WTC11 (cell line): ENCODE measurements around the gene CLTB.

Source experiments
- FOXJ3 ChIP-seq: sonication (generic); formaldehyde crosslinking; IDR thresholded peaks from 2 replicates; pipeline ENCODE4 v1.9.0; 2021; ENCODE audit warnings: missing genetic modification reagents, mild to moderate bottlenecking, borderline replicate concordance
- GRHL2 ChIP-seq: fragments of 250-450 bp; sonication (Bioruptor Pico); IDR thresholded peaks from 2 replicates; pipeline ENCODE4 v1.8.0; 2022; ENCODE audit warnings: mild to moderate bottlenecking, moderate library complexity; ENCODE audit not compliant: insufficient replicate concordance, severe bottlenecking
- KAT7 ChIP-seq: sonication (generic); formaldehyde crosslinking; IDR thresholded peaks from 2 replicates; pipeline ENCODE4 v1.8.1; 2023; ENCODE audit warnings: missing genetic modification reagents, mild to moderate bottlenecking, borderline replicate concordance
- MYBL2 ChIP-seq: sonication (generic); formaldehyde crosslinking; IDR thresholded peaks from 2 replicates; pipeline ENCODE4 v1.8.1; 2023; ENCODE audit warnings: mild to moderate bottlenecking, moderate library complexity, missing genetic modification reagents
- NR1H2 ChIP-seq: sonication (generic); formaldehyde crosslinking; IDR thresholded peaks from 2 replicates; pipeline ENCODE4 v1.9.0; 2021; ENCODE audit warnings: mild to moderate bottlenecking, moderate library complexity, missing genetic modification reagents
- NR2C2 ChIP-seq: sonication (generic); formaldehyde crosslinking; IDR thresholded peaks from 2 replicates; pipeline ENCODE4 v1.8.0; 2022; ENCODE audit warnings: mild to moderate bottlenecking, missing genetic modification reagents
- OVOL2 ChIP-seq: fragments of 250-450 bp; sonication (Bioruptor Pico); IDR thresholded peaks from 2 replicates; pipeline ENCODE4 v1.9.0; 2021; ENCODE audit warnings: mild to moderate bottlenecking, borderline replicate concordance
- SP1 ChIP-seq: sonication (generic); formaldehyde crosslinking; conservative IDR thresholded peaks from 2 replicates; pipeline ENCODE4 v1.8.1; 2022; ENCODE audit warnings: missing genetic modification reagents
- TF ChIP-seq, protein P1 (sequence below): fragments of 200-600 bp; IDR thresholded peaks from 2 replicates; pipeline ENCODE4 v1.8.0; 2022; ENCODE audit warnings: antibody characterized with exemption
- TF ChIP-seq, protein P2 (sequence below): sonication (generic); formaldehyde crosslinking; IDR thresholded peaks from 2 replicates; pipeline ENCODE4 v1.8.1; 2023; ENCODE audit warnings: mild to moderate bottlenecking, missing genetic modification reagents, moderate library complexity
- TF ChIP-seq, protein P3 (sequence below): sonication (generic); formaldehyde crosslinking; IDR thresholded peaks from 2 replicates; pipeline ENCODE4 v1.8.0; 2022; ENCODE audit warnings: mild to moderate bottlenecking, missing genetic modification reagents
- TF ChIP-seq, protein P4 (sequence below): sonication (generic); formaldehyde crosslinking; IDR thresholded peaks from 2 replicates; pipeline ENCODE4 v1.8.0; 2023; ENCODE audit warnings: missing genetic modification reagents, mild to moderate bottlenecking, borderline replicate concordance
- TF ChIP-seq, protein P5 (sequence below): sonication (generic); formaldehyde crosslinking; IDR thresholded peaks from 2 replicates; pipeline ENCODE4 v1.8.0; 2023; ENCODE audit warnings: mild to moderate bottlenecking, missing genetic modification reagents

DNA sequence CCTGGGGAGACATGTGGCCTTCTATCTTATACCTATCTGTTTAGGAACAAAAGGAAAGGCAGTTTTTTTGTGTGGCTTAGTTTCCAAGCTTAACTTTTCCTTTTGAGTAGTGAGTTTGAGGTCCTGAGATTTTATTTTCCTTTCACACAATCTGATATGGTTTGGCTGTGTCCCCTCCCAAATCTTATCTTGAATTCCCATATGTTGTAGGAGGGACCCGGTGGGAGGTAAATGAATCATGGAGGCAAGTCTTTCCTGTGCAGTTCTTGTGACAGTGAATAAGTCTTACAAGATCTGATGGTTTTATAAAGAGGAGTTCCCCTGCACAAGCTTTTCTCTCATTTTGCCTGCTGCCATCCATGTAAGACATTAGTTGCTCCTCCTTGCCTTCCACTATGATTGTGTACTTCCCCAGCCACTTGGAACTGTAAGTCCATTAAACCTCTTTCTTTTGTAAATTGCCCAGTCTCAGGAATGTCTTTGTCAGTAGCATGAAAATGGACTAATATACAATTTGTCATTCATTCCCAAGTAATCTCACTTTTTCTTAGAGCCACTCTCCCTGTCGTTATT is 4.7 kb upstream of the CLTB start:
- TF ChIP-seq, protein P1, sequence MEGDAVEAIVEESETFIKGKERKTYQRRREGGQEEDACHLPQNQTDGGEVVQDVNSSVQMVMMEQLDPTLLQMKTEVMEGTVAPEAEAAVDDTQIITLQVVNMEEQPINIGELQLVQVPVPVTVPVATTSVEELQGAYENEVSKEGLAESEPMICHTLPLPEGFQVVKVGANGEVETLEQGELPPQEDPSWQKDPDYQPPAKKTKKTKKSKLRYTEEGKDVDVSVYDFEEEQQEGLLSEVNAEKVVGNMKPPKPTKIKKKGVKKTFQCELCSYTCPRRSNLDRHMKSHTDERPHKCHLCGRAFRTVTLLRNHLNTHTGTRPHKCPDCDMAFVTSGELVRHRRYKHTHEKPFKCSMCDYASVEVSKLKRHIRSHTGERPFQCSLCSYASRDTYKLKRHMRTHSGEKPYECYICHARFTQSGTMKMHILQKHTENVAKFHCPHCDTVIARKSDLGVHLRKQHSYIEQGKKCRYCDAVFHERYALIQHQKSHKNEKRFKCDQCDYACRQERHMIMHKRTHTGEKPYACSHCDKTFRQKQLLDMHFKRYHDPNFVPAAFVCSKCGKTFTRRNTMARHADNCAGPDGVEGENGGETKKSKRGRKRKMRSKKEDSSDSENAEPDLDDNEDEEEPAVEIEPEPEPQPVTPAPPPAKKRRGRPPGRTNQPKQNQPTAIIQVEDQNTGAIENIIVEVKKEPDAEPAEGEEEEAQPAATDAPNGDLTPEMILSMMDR, result no peak
- TF ChIP-seq FOXJ3 (no peak), NR1H2 (CRISPR knock-in tag) (no peak), MYBL2 (CRISPR knock-in tag) (no peak), OVOL2 (no peak), KAT7 (CRISPR knock-in tag) (no peak), SP1 (CRISPR knock-in tag) (no peak), NR2C2 (no peak), GRHL2 (CRISPR knock-in tag) (no peak)
- TF ChIP-seq, protein P2, sequence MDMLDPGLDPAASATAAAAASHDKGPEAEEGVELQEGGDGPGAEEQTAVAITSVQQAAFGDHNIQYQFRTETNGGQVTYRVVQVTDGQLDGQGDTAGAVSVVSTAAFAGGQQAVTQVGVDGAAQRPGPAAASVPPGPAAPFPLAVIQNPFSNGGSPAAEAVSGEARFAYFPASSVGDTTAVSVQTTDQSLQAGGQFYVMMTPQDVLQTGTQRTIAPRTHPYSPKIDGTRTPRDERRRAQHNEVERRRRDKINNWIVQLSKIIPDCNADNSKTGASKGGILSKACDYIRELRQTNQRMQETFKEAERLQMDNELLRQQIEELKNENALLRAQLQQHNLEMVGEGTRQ, result no peak
- TF ChIP-seq, protein P3, sequence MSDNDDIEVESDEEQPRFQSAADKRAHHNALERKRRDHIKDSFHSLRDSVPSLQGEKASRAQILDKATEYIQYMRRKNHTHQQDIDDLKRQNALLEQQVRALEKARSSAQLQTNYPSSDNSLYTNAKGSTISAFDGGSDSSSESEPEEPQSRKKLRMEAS (CRISPR knock-in tag), result no peak
- TF ChIP-seq, protein P4, sequence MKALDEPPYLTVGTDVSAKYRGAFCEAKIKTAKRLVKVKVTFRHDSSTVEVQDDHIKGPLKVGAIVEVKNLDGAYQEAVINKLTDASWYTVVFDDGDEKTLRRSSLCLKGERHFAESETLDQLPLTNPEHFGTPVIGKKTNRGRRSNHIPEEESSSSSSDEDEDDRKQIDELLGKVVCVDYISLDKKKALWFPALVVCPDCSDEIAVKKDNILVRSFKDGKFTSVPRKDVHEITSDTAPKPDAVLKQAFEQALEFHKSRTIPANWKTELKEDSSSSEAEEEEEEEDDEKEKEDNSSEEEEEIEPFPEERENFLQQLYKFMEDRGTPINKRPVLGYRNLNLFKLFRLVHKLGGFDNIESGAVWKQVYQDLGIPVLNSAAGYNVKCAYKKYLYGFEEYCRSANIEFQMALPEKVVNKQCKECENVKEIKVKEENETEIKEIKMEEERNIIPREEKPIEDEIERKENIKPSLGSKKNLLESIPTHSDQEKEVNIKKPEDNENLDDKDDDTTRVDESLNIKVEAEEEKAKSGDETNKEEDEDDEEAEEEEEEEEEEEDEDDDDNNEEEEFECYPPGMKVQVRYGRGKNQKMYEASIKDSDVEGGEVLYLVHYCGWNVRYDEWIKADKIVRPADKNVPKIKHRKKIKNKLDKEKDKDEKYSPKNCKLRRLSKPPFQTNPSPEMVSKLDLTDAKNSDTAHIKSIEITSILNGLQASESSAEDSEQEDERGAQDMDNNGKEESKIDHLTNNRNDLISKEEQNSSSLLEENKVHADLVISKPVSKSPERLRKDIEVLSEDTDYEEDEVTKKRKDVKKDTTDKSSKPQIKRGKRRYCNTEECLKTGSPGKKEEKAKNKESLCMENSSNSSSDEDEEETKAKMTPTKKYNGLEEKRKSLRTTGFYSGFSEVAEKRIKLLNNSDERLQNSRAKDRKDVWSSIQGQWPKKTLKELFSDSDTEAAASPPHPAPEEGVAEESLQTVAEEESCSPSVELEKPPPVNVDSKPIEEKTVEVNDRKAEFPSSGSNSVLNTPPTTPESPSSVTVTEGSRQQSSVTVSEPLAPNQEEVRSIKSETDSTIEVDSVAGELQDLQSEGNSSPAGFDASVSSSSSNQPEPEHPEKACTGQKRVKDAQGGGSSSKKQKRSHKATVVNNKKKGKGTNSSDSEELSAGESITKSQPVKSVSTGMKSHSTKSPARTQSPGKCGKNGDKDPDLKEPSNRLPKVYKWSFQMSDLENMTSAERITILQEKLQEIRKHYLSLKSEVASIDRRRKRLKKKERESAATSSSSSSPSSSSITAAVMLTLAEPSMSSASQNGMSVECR, result no peak
- TF ChIP-seq, protein P5, sequence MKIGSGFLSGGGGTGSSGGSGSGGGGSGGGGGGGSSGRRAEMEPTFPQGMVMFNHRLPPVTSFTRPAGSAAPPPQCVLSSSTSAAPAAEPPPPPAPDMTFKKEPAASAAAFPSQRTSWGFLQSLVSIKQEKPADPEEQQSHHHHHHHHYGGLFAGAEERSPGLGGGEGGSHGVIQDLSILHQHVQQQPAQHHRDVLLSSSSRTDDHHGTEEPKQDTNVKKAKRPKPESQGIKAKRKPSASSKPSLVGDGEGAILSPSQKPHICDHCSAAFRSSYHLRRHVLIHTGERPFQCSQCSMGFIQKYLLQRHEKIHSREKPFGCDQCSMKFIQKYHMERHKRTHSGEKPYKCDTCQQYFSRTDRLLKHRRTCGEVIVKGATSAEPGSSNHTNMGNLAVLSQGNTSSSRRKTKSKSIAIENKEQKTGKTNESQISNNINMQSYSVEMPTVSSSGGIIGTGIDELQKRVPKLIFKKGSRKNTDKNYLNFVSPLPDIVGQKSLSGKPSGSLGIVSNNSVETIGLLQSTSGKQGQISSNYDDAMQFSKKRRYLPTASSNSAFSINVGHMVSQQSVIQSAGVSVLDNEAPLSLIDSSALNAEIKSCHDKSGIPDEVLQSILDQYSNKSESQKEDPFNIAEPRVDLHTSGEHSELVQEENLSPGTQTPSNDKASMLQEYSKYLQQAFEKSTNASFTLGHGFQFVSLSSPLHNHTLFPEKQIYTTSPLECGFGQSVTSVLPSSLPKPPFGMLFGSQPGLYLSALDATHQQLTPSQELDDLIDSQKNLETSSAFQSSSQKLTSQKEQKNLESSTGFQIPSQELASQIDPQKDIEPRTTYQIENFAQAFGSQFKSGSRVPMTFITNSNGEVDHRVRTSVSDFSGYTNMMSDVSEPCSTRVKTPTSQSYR, result no peak
